Keratinocyte (primary cell): ENCODE data around the gene DDAH1. TPM values are rescaled to one million over a fixed set of nuclear protein-coding genes. Genes with fewer than 3 reads are reported as not detected.

Experiments
- DNase-seq: peaks from one replicate; pipeline ENCODE4 v3.0.0-alpha.2; 2011; ENCODE audit warnings: low read depth, missing footprints, low spot score
- FAIRE-seq: peaks from 2 replicates; lab custom pipeline; 2011; peaks lifted over from hg19 to GRCh38; lab: Jason Lieb, UNC
- H2AFZ ChIP-seq: 2 replicates; pipeline ENCODE4 v1.6.0; 2012; ENCODE audit warnings: low read length, control low read depth, inconsistent platforms; ENCODE audit not compliant: control insufficient read depth
- H3K27ac ChIP-seq: 2 replicates; pipeline ENCODE4 v1.5.1; 2011; ENCODE audit warnings: low read length; ENCODE audit not compliant: control insufficient read depth, insufficient read depth
- H3K27me3 ChIP-seq: 3 replicates; pipeline ENCODE4 v1.6.0; 2011; ENCODE audit warnings: low read length; ENCODE audit not compliant: control insufficient read depth, insufficient read depth; ENCODE audit errors: extremely low read depth
- H3K36me3 ChIP-seq, 2 experiments: 2 replicates in 1 of 2; 3 replicates in 1 of 2; pipeline ENCODE4 v1.5.1; 2011; ENCODE audit warnings: low read length in 2 of 2, mild to moderate bottlenecking in 1 of 2; ENCODE audit not compliant: control insufficient read depth in 2 of 2, insufficient read depth in 2 of 2; ENCODE audit errors: extremely low read depth in 1 of 2
- H3K4me1 ChIP-seq: 3 replicates; pipeline ENCODE4 v1.5.1; 2011; ENCODE audit warnings: low read length; ENCODE audit not compliant: control insufficient read depth, insufficient read depth; ENCODE audit errors: extremely low read depth
- H3K4me2 ChIP-seq: 3 replicates; pipeline ENCODE4 v1.6.0; 2011; ENCODE audit warnings: low read depth, low read length; ENCODE audit not compliant: control insufficient read depth, insufficient read depth; ENCODE audit errors: extremely low read depth
- H3K4me3 ChIP-seq, 3 experiments: fragments of 200-600 bp in 1 of 3; sonication (generic) in 1 of 3; 2 replicates in 2 of 3; 3 replicates in 1 of 3; pipeline ENCODE4 v1.5.1; 2011 to 2016; ENCODE audit warnings: low read length in 3 of 3, mild to moderate bottlenecking in 3 of 3, control low read depth in 2 of 3, inconsistent platforms in 1 of 3, low read depth in 1 of 3, mixed read lengths in 1 of 3, mixed run types in 1 of 3, moderate library complexity in 1 of 3; ENCODE audit not compliant: control insufficient read depth in 2 of 3, insufficient read depth in 2 of 3; ENCODE audit errors: extremely low read depth in 1 of 3
- H3K79me2 ChIP-seq: 2 replicates; pipeline ENCODE4 v1.6.0; 2012; ENCODE audit warnings: low read length; ENCODE audit not compliant: control insufficient read depth, insufficient read depth
- H3K9ac ChIP-seq: 3 replicates; pipeline ENCODE4 v1.6.0; 2011; ENCODE audit warnings: low read length; ENCODE audit not compliant: control insufficient read depth, insufficient read depth; ENCODE audit errors: extremely low read depth
- H3K9me1 ChIP-seq: 3 replicates; pipeline ENCODE4 v1.6.0; 2011; ENCODE audit warnings: low read length; ENCODE audit not compliant: control insufficient read depth, insufficient read depth; ENCODE audit errors: extremely low read depth
- H3K9me3 ChIP-seq: 2 replicates; pipeline ENCODE4 v1.5.1; 2012; ENCODE audit warnings: low read depth, low read length; ENCODE audit not compliant: control insufficient read depth
- H4K20me1 ChIP-seq: 3 replicates; pipeline ENCODE4 v1.6.0; 2011; ENCODE audit warnings: low read length; ENCODE audit not compliant: control insufficient read depth, insufficient read depth; ENCODE audit errors: extremely low read depth
- EZH2 ChIP-seq: IDR thresholded peaks from one replicate; pipeline ENCODE4 v1.6.1; 2012; ENCODE audit warnings: inconsistent platforms, mild to moderate bottlenecking, low read length, moderate library complexity
- dilution Hi-C: fragments of 300-500 bp; cut with MboI; formaldehyde crosslinking; loops from one replicate; pipeline ENCODE4 v1.7.0; 2020; ENCODE audit warnings: low sequenced_read_pairs; ENCODE audit not compliant: extremely low pct_ligation_motif_present
- polyA plus RNA-seq, 5 experiments: library from polyadenylated mRNA; depleted of rRNA in 3 of 5; stranded (reverse) in 3 of 5; stranded (forward) in 1 of 5; unstranded in 1 of 5; fragments of >200 nt; gene quantifications; 1 replicate in 1 of 5; 2 replicates in 3 of 5; 3 replicates in 1 of 5; pipeline versions ENCODE4 v1.2.1 to v1.2.3, GENCODE V29; 2011 to 2012; ENCODE audit warnings: missing spikeins in 2 of 5, low read depth in 1 of 5, low replicate concordance in 1 of 5
- TF ChIP-seq, protein P1 (sequence below), 3 experiments: IDR thresholded peaks in 1 of 3; conservative IDR thresholded peaks in 1 of 3; optimal IDR thresholded peaks in 1 of 3; 2 replicates in 2 of 3; 3 replicates in 1 of 3; pipeline versions ENCODE3 to v1.5.1; 2011; ENCODE audit warnings: low read length in 3 of 3, mild to moderate bottlenecking in 3 of 3, moderate library complexity in 2 of 3, control low read depth in 1 of 3, inconsistent platforms in 1 of 3; ENCODE audit not compliant: insufficient read depth in 2 of 3; ENCODE audit errors: extremely low read depth in 1 of 3

Gene DDAH1
- polyA plus RNA-seq, 1 donor (not counting 4 experiments of a cell fraction or from before 2014, with no cell fraction given): 5.8 TPM

DNA sequence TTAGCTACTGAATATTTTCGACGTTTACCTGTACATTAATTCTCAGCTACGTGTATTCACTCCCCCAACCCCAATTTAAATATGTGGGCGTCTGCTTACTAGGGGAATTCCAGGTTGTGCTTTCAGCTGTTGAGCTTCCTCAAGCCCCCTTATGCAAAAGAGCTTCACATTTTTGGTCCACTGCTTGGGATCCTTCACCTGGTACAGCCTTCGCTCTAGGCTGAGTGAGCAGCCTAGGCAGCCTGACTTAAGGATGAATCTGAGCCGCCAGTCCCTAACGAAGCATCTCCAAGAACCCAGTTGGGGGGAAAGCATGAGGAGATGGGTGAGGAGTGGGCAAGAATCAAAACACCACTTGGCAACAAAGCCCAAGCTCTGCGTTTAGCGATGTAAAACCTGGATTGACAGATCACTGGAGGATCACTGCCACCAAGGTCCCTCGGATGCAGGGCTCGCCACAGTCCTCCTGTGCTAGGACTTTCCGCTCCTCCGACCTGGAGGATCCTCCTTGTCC is 189.2 kb downstream of the DDAH1 start:
- Histone ChIP-seq H2AFZ (peak overlapping the region; percentile 54), H3K4me3 (peak overlapping the region; percentile 77 to 100 (median 96)), H3K9me1 (peaks cover 5% of the 10 kb centered on the region), H3K9me3 (no peaks in the 10 kb centered on the region), H4K20me1 (peaks cover 1% of the 10 kb centered on the region), H3K9ac (peak overlapping the region; percentile 100), H3K36me3 (peaks cover 4 to 6% of the 10 kb centered on the region in 2 experiments), H3K4me1 (peaks cover 46% of the 10 kb centered on the region), H3K27me3 (no peaks in the 10 kb centered on the region), H3K27ac (peak overlapping the region; percentile 99), H3K4me2 (peak overlapping the region; percentile 93), H3K79me2 (peaks cover 56% of the 10 kb centered on the region)
- peak; percentile 43 for FAIRE-seq
- dilution Hi-C loops: no loop called here
- TF ChIP-seq, protein P1, sequence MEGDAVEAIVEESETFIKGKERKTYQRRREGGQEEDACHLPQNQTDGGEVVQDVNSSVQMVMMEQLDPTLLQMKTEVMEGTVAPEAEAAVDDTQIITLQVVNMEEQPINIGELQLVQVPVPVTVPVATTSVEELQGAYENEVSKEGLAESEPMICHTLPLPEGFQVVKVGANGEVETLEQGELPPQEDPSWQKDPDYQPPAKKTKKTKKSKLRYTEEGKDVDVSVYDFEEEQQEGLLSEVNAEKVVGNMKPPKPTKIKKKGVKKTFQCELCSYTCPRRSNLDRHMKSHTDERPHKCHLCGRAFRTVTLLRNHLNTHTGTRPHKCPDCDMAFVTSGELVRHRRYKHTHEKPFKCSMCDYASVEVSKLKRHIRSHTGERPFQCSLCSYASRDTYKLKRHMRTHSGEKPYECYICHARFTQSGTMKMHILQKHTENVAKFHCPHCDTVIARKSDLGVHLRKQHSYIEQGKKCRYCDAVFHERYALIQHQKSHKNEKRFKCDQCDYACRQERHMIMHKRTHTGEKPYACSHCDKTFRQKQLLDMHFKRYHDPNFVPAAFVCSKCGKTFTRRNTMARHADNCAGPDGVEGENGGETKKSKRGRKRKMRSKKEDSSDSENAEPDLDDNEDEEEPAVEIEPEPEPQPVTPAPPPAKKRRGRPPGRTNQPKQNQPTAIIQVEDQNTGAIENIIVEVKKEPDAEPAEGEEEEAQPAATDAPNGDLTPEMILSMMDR (optimal IDR thresholded peaks at IDR 0.05 in 1 of 3, IDR thresholded peaks at IDR 0.05 in 1 of 3, conservative IDR thresholded peaks at IDR 0.05 in 1 of 3; ENCODE audit: extremely low read depth in 1 of 3, insufficient read depth in 2 of 3, low read length in 3 of 3): no peak
- TF ChIP-seq EZH2: no peak
- no peak for DNase-seq

DNA sequence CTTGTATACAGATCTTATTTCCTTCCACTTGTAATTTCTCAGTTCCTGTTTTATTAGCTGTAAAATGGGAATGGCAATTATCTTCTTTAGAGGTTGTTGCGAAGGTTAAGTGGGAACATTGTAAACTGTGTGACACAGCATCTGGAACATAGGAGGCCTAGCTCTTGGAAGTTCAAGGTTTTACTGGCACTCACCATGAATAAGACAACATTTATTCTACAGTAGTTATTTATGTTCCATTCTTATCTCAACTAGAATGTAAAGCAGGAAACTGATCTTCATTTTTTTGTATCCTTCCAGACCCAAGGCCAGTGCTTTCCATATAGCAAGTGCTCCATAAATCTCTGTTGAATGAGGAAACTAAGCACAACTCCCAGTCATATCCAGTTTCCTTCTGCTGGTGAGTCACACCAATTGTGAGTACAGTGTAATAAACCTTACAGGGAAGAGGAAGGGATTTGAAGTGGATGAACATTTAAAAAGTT is 189.9 kb downstream of the DDAH1 start:
- H3K36me3 ChIP-seq: peaks cover 6 to 7% of the 10 kb centered on the region in 2 experiments
- peaks cover 63% of the 10 kb centered on the region for H3K79me2 ChIP-seq
- peak overlapping the region; percentile 99 for H3K27ac ChIP-seq
- peaks cover 2% of the 10 kb centered on the region for H4K20me1 ChIP-seq
- peaks cover 5% of the 10 kb centered on the region for H3K9me1 ChIP-seq
- no peaks in the 10 kb centered on the region for H3K9me3 ChIP-seq
- H3K4me1 ChIP-seq: peaks cover 45% of the 10 kb centered on the region
- dilution Hi-C loops: no loop called here
- peak overlapping the region; percentile 100 for H3K9ac ChIP-seq
- FAIRE-seq (peak; percentile 46), DNase-seq (no peak)
- H3K4me3 ChIP-seq: peak overlapping the region; percentile 77 to 100 (median 96)
- H2AFZ ChIP-seq: no peak overlapping the region
- no peaks in the 10 kb centered on the region for H3K27me3 ChIP-seq
- TF ChIP-seq, protein P1 (optimal IDR thresholded peaks at IDR 0.05 in 1 of 3, IDR thresholded peaks at IDR 0.05 in 1 of 3, conservative IDR thresholded peaks at IDR 0.05 in 1 of 3; ENCODE audit: extremely low read depth in 1 of 3, insufficient read depth in 2 of 3, low read length in 3 of 3): no peak
- no peak for TF ChIP-seq EZH2
- peak overlapping the region; percentile 93 for H3K4me2 ChIP-seq
